Measurements from ENCODE around the gene EMX1. TPM values are rescaled to one million over a fixed set of nuclear protein-coding genes. Genes with fewer than 3 reads are reported as not detected.
A peak's percentile ranks its signal among the peaks of the same experiment; 100 is the strongest.
"Not testable (repeated sequence)": the region's sequence is repeated elsewhere in the genome, so short reads cannot be mapped to it uniquely, and the experiment has no call there.

The EMX1 gene
- total RNA-seq, 1 experiment from 2014 or later, result not detected

GRCh38 chr2:72900191-72900825 is 17.0 kb upstream of the EMX1 start:
- DNase-seq (ENCODE audit: low read depth), result no peak

- no peak for DNase-seq (ENCODE audit: low read depth)
Measured at GRCh38 chr2:72901426-72901825, 15.9 kb upstream of the EMX1 start.

GRCh38 chr2:72907369-72907768 is 9.9 kb upstream of the EMX1 start:
- not testable (repeated sequence) for DNase-seq (ENCODE audit: low read depth)

- DNase-seq (ENCODE audit: low read depth), result no peak
Measured at GRCh38 chr2:72908741-72909140, 8.6 kb upstream of the EMX1 start.

GRCh38 chr2:72911256-72911655 is 6.1 kb upstream of the EMX1 start:
- no peak for DNase-seq (ENCODE audit: low read depth)

- DNase-seq (ENCODE audit: low read depth), result no peak
Measured at GRCh38 chr2:72913486-72914205, 3.7 kb upstream of the EMX1 start.

GRCh38 chr2:72914206-72914559 is 3.1 kb upstream of the EMX1 start:
- DNase-seq (ENCODE audit: low read depth), result no peak

GRCh38 chr2:72914589-72915319 is 2.6 kb upstream of the EMX1 start:
- DNase-seq (ENCODE audit: low read depth), result no peak

GRCh38 chr2:72915320-72915906 is 1.9 kb upstream of the EMX1 start:
- DNase-seq (ENCODE audit: low read depth), result no peak

GRCh38 chr2:72915907-72916742 is 1.2 kb upstream of the EMX1 start:
- DNase-seq (ENCODE audit: low read depth), result peak; percentile 56

- no peak for DNase-seq (ENCODE audit: low read depth)
Measured at GRCh38 chr2:72916743-72917137, 579 bp upstream of the EMX1 start.

- DNase-seq (ENCODE audit: low read depth), result no peak
Measured at GRCh38 chr2:72917877-72918553, 696 bp downstream of the EMX1 start.

- no peak for DNase-seq (ENCODE audit: low read depth)
Measured at GRCh38 chr2:72919414-72920317, 2.3 kb downstream of the EMX1 start.

GRCh38 chr2:72920318-72921087 is 3.2 kb downstream of the EMX1 start:
- DNase-seq (ENCODE audit: low read depth), result peak; percentile 22

- DNase-seq (ENCODE audit: low read depth), result no peak
Measured at GRCh38 chr2:72921088-72921851, 4.0 kb downstream of the EMX1 start.

- DNase-seq (ENCODE audit: low read depth), result no peak
Measured at GRCh38 chr2:72921853-72922252, 4.5 kb downstream of the EMX1 start.

GRCh38 chr2:72923833-72924352 is 6.6 kb downstream of the EMX1 start:
- DNase-seq (ENCODE audit: low read depth), result no peak
